ENCODE measurements around the gene GRAMD4.

DNA sequence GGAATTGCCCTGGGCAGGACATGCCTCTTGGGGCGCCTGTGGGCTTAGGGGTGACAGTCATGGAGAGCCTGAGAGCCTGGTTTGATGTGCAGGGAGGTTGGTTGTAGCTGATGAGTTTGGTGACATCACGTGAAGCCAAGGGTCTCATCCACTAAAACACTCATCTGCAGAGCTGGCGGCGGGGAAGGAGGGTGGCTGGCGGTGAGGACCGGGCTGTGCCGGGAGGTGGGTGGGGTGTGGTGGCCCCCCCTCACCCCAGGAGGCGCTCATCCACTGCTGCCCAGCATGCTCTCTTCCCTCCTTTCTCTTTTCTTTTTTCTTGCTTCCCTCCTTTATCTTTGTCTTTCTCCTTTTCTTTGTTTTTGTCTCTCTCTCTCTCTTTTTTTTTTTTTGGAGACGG is 49.0 kb downstream of the GRAMD4 start:
- TF ChIP-seq, protein P1, sequence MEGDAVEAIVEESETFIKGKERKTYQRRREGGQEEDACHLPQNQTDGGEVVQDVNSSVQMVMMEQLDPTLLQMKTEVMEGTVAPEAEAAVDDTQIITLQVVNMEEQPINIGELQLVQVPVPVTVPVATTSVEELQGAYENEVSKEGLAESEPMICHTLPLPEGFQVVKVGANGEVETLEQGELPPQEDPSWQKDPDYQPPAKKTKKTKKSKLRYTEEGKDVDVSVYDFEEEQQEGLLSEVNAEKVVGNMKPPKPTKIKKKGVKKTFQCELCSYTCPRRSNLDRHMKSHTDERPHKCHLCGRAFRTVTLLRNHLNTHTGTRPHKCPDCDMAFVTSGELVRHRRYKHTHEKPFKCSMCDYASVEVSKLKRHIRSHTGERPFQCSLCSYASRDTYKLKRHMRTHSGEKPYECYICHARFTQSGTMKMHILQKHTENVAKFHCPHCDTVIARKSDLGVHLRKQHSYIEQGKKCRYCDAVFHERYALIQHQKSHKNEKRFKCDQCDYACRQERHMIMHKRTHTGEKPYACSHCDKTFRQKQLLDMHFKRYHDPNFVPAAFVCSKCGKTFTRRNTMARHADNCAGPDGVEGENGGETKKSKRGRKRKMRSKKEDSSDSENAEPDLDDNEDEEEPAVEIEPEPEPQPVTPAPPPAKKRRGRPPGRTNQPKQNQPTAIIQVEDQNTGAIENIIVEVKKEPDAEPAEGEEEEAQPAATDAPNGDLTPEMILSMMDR (IDR thresholded peaks at IDR 0.05; ENCODE audit: low read length) = no peak
- TF ChIP-seq EZH2 (IDR thresholded peaks at IDR 0.05; ENCODE audit: borderline replicate concordance, low read length) = no peak

All from OCI-LY1 (cell line).